HCT116 (cell line): ENCODE data around the gene TTLL11. TPM values are rescaled to one million over a fixed set of nuclear protein-coding genes. Genes with fewer than 3 reads are reported as not detected.

Source experiments
- ATAC-seq: fragments of 200-7000 bp; cut with Tn5 transposase; 2 replicates; pipeline ENCODE4 v1.9.1; 2020; ENCODE audit warnings: mild to moderate bottlenecking, moderate library complexity
- BruUV-seq: library from RNA; stranded (reverse); fragments of 400-500 nt; replicated peaks from 2 replicates; lab custom pipeline; 2021; lab: Mats Ljungman, UMichigan
- CTCF ChIA-PET: fragments of 300-600 bp; sonication (Branson Sonifier 250); formaldehyde crosslinking; loops from one replicate; lab custom pipeline; 2021; ENCODE audit warnings: antibody characterized with exemption; lab: Charles Lee
- POLR2A ChIA-PET: fragments of 300-600, 350-600 bp; sonication (Branson Sonifier 250); formaldehyde crosslinking; loops from one replicate; lab custom pipeline; 2021; ENCODE audit warnings: antibody characterized with exemption; lab: Charles Lee
- RAD21 ChIA-PET, 2 experiments: fragments of 300-600 bp; sonication (Branson Sonifier 250); formaldehyde crosslinking; loops; one replicate each; lab custom pipeline; 2023; ENCODE audit warnings: low total read pairs in 2 of 2; ENCODE audit not compliant: uncharacterized antibody in 2 of 2, unreplicated experiment in 2 of 2, low non-redundant PET in 1 of 2; lab: Charles Lee
- DNase-seq: peaks from one replicate; pipeline ENCODE4 v3.0.0-alpha.2; 2010; ENCODE audit warnings: low read depth, low spot score
- H2AFZ ChIP-seq: fragments of 200-600 bp; shearing (Covaris generic), sonication (generic); 2 replicates; pipeline ENCODE4 v1.6.1; 2017; ENCODE audit warnings: low read depth, mixed run types, mixed read lengths, antibody characterized with exemption, low read length; ENCODE audit not compliant: poor library complexity, severe bottlenecking
- H3K27ac ChIP-seq: 2 replicates; pipeline ENCODE4 v1.5.1; 2012; ENCODE audit warnings: low read depth, low read length
- H3K27me3 ChIP-seq: fragments of 200-600 bp; sonication (generic); 2 replicates; pipeline ENCODE4 v1.6.1; 2016; ENCODE audit warnings: mixed run types, low read length, mixed read lengths; ENCODE audit not compliant: insufficient read depth
- H3K36me3 ChIP-seq, 2 experiments: fragments of 200-500 bp in 1 of 2; fragments of 200-600 bp in 1 of 2; sonication (Bioruptor generic) in 1 of 2; sonication (generic) in 1 of 2; 2 replicates each; pipeline versions ENCODE4 v1.5.1 to v1.6.1; 2014 to 2016; ENCODE audit warnings: low read length in 2 of 2, inconsistent platforms in 1 of 2, mixed read lengths in 1 of 2, mixed run types in 1 of 2; ENCODE audit not compliant: insufficient read depth in 2 of 2, control insufficient read depth in 1 of 2
- H3K4me1 ChIP-seq, 2 experiments: fragments of 200-600 bp in 1 of 2; sonication (generic) in 1 of 2; 2 replicates each; pipeline versions ENCODE4 v1.5.1 to v1.6.1; 2012 to 2017; ENCODE audit warnings: low read length in 2 of 2, inconsistent platforms in 1 of 2, mild to moderate bottlenecking in 1 of 2, mixed read lengths in 1 of 2, mixed run types in 1 of 2, moderate library complexity in 1 of 2; ENCODE audit not compliant: insufficient read depth in 2 of 2, control insufficient read depth in 1 of 2
- H3K4me2 ChIP-seq: fragments of 200-600 bp; sonication (generic); 2 replicates; pipeline ENCODE4 v1.6.1; 2017; ENCODE audit warnings: mixed run types, low read length, mixed read lengths
- H3K4me3 ChIP-seq, 2 experiments: fragments of 200-600 bp in 1 of 2; sonication (generic) in 1 of 2; replicated peaks in 1 of 2; 2 replicates each; pipeline ENCODE4 v1.5.1; 2011 to 2016; ENCODE audit warnings: low read length in 2 of 2, control low read depth in 1 of 2, low read depth in 1 of 2, mild to moderate bottlenecking in 1 of 2, mixed read lengths in 1 of 2, mixed run types in 1 of 2
- H3K79me2 ChIP-seq: fragments of 200-600 bp; sonication (generic); 2 replicates; pipeline ENCODE4 v1.6.1; 2017; ENCODE audit warnings: mild to moderate bottlenecking, mixed run types, low read length, moderate library complexity, mixed read lengths; ENCODE audit not compliant: insufficient read depth
- H3K9ac ChIP-seq: fragments of 200-600 bp; sonication (generic); 2 replicates; pipeline ENCODE4 v1.6.1; 2016; ENCODE audit warnings: low read length, mixed read lengths
- H3K9me2 ChIP-seq: fragments of 200-600 bp; sonication (generic), shearing (Covaris generic); 2 replicates; pipeline ENCODE4 v1.6.1; 2017; ENCODE audit warnings: mixed run types, mild to moderate bottlenecking, moderate library complexity; ENCODE audit not compliant: insufficient read depth
- H3K9me3 ChIP-seq, 2 experiments: fragments of 200-500 bp in 1 of 2; fragments of 200-600 bp in 1 of 2; sonication (Bioruptor generic) in 1 of 2; sonication (generic) in 1 of 2; 2 replicates each; pipeline ENCODE4 v1.6.1; 2014 to 2017; ENCODE audit warnings: low read length in 2 of 2, mixed read lengths in 2 of 2, inconsistent platforms in 1 of 2, low read depth in 1 of 2, mild to moderate bottlenecking in 1 of 2, mixed run types in 1 of 2, moderate library complexity in 1 of 2; ENCODE audit not compliant: control insufficient read depth in 1 of 2, insufficient read depth in 1 of 2
- H4K20me1 ChIP-seq: fragments of 200-600 bp; sonication (generic), shearing (Covaris generic); 2 replicates; pipeline ENCODE4 v1.6.1; 2017; ENCODE audit warnings: mixed run types, mild to moderate bottlenecking, moderate library complexity; ENCODE audit not compliant: insufficient read depth
- CBX3 ChIP-seq: IDR thresholded peaks from 2 replicates; pipeline ENCODE4 v1.6.1; 2012; ENCODE audit warnings: low read depth
- EGR1 ChIP-seq: IDR thresholded peaks from 2 replicates; pipeline ENCODE4 v1.6.1; 2012; ENCODE audit warnings: low read depth
- ELF1 ChIP-seq: IDR thresholded peaks from 2 replicates; pipeline ENCODE4 v1.6.1; 2012; ENCODE audit warnings: low read depth, borderline replicate concordance
- EZH2 ChIP-seq: fragments of 200-600 bp; sonication (generic); IDR thresholded peaks from 2 replicates; pipeline ENCODE4 v1.6.1; 2017; ENCODE audit warnings: antibody characterized with exemption, mixed run types
- EZH2phosphoT487 ChIP-seq: fragments of 200-600 bp; IDR thresholded peaks from 2 replicates; pipeline ENCODE4 v1.6.1; 2018; ENCODE audit warnings: antibody characterized with exemption, borderline replicate concordance
- FOSL1 ChIP-seq: IDR thresholded peaks from 2 replicates; pipeline ENCODE4 v1.6.1; 2012; ENCODE audit warnings: low read depth
- JUND ChIP-seq: IDR thresholded peaks from 2 replicates; pipeline ENCODE4 v1.6.1; 2012
- POLR2AphosphoS5 ChIP-seq: IDR thresholded peaks from 2 replicates; pipeline ENCODE4 v1.6.1; 2011; ENCODE audit warnings: mild to moderate bottlenecking, low read depth, low read length, moderate library complexity
- RAD21 ChIP-seq: IDR thresholded peaks from 2 replicates; pipeline ENCODE4 v1.6.1; 2012; ENCODE audit warnings: low read depth, mild to moderate bottlenecking
- SIN3A ChIP-seq: IDR thresholded peaks from 2 replicates; pipeline ENCODE4 v1.6.1; 2012; ENCODE audit warnings: low read depth
- SP1 ChIP-seq: IDR thresholded peaks from 2 replicates; pipeline ENCODE4 v1.6.1; 2012; ENCODE audit warnings: low read depth
- YY1 ChIP-seq: IDR thresholded peaks from 2 replicates; pipeline ENCODE4 v1.6.1; 2011; ENCODE audit warnings: low read length, low read depth, moderate library complexity, mild to moderate bottlenecking; ENCODE audit not compliant: insufficient replicate concordance; ENCODE audit errors: extremely low read depth
- ZBTB33 ChIP-seq: IDR thresholded peaks from 2 replicates; pipeline ENCODE4 v1.6.1; 2011; ENCODE audit warnings: mild to moderate bottlenecking, low read length, moderate library complexity; ENCODE audit not compliant: insufficient replicate concordance; ENCODE audit errors: extremely low read depth
- ZFX ChIP-seq: fragments of 450-650 bp; IDR thresholded peaks from 2 replicates; pipeline ENCODE4 v1.6.1; 2017
- ZNF274 ChIP-seq: fragments of 200-500 bp; sonication (Bioruptor generic); IDR thresholded peaks from 2 replicates; pipeline ENCODE4 v1.6.1; 2014; ENCODE audit warnings: mild to moderate bottlenecking, low read depth, low read length, inconsistent platforms
- intact Hi-C: fragments of 100-400 bp; cut with micrococcal nuclease; formaldehyde crosslinking; loops from 2 replicates; pipeline ENCODE4 v1.10.0; 2022
- total RNA-seq: library from RNA; stranded (reverse); gene quantifications from one replicate; pipeline ENCODE4 v1.2.1, GENCODE V29; 2021; ENCODE audit not compliant: unreplicated experiment
- TF ChIP-seq, protein P1 (sequence below): IDR thresholded peaks from 2 replicates; pipeline ENCODE4 v1.6.1; 2012
- TF ChIP-seq, protein P2 (sequence below): IDR thresholded peaks from 2 replicates; pipeline ENCODE4 v1.6.1; 2012; ENCODE audit warnings: low read depth

The TTLL11 gene
- total RNA-seq, 1 experiment from 2014 or later, result 2.2 TPM

- ChIA-PET POLR2A (no interaction called here), RAD21 (interaction anchor here in 1 of 2 experiments (0.6 kb wide), 1 partner anchor 197 kb away, joined by 3 read pairs; no protein-coding TSS in a partner anchor), CTCF (no interaction called here)
- H3K4me1 ChIP-seq, result peaks cover 0 to under 1% of the 10 kb centered on the region in 2 experiments; a peak in 2 of 4 replicates
- no peak overlapping the region for H3K4me3 ChIP-seq
- no peaks in the 10 kb centered on the region for H3K79me2 ChIP-seq
- no peak overlapping the region for H3K27ac ChIP-seq
- no peaks in the 10 kb centered on the region for H4K20me1 ChIP-seq
- H3K9me2 ChIP-seq, result no peaks in the 10 kb centered on the region
- no peak overlapping the region for H2AFZ ChIP-seq
- no peak for DNase-seq
- no peak for ATAC-seq
- H3K27me3 ChIP-seq, result peaks cover 10% of the 10 kb centered on the region; the same call in 1 of the 2 replicates
- intact Hi-C loops, result no loop called here
- no peak overlapping the region for H3K4me2 ChIP-seq
- no peaks in the 10 kb centered on the region for H3K9me3 ChIP-seq
- BruUV-seq, result no TSS peak
- no peaks in the 10 kb centered on the region for H3K36me3 ChIP-seq
- H3K9ac ChIP-seq, result no peak overlapping the region
- TF ChIP-seq YY1, result no peak
- TF ChIP-seq SIN3A, result no peak
- no peak for TF ChIP-seq EGR1
- TF ChIP-seq EZH2, result no peak
- TF ChIP-seq CBX3, result no peak
- TF ChIP-seq ZNF274, result no peak
- TF ChIP-seq, protein P1, sequence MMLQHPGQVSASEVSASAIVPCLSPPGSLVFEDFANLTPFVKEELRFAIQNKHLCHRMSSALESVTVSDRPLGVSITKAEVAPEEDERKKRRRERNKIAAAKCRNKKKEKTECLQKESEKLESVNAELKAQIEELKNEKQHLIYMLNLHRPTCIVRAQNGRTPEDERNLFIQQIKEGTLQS, result no peak
- no peak for TF ChIP-seq SP1
- TF ChIP-seq, protein P2, sequence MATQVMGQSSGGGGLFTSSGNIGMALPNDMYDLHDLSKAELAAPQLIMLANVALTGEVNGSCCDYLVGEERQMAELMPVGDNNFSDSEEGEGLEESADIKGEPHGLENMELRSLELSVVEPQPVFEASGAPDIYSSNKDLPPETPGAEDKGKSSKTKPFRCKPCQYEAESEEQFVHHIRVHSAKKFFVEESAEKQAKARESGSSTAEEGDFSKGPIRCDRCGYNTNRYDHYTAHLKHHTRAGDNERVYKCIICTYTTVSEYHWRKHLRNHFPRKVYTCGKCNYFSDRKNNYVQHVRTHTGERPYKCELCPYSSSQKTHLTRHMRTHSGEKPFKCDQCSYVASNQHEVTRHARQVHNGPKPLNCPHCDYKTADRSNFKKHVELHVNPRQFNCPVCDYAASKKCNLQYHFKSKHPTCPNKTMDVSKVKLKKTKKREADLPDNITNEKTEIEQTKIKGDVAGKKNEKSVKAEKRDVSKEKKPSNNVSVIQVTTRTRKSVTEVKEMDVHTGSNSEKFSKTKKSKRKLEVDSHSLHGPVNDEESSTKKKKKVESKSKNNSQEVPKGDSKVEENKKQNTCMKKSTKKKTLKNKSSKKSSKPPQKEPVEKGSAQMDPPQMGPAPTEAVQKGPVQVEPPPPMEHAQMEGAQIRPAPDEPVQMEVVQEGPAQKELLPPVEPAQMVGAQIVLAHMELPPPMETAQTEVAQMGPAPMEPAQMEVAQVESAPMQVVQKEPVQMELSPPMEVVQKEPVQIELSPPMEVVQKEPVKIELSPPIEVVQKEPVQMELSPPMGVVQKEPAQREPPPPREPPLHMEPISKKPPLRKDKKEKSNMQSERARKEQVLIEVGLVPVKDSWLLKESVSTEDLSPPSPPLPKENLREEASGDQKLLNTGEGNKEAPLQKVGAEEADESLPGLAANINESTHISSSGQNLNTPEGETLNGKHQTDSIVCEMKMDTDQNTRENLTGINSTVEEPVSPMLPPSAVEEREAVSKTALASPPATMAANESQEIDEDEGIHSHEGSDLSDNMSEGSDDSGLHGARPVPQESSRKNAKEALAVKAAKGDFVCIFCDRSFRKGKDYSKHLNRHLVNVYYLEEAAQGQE, result no peak
- no peak for TF ChIP-seq ZFX
- TF ChIP-seq ZBTB33, result no peak
- TF ChIP-seq JUND, result no peak
- no peak for TF ChIP-seq EZH2phosphoT487
- no peak for TF ChIP-seq RAD21
- TF ChIP-seq FOSL1, result no peak
- TF ChIP-seq ELF1, result no peak
- no peak for TF ChIP-seq POLR2AphosphoS5
These were observed 276.2 kb downstream of the TTLL11 start for GRCh38 chr9:121816845-121817450.
